ENCODE results near the gene FXYD7. TPM values are rescaled to one million over a fixed set of nuclear protein-coding genes. Genes with fewer than 3 reads are reported as not detected.

The FXYD7 gene
- total and polyA plus RNA-seq, 2 of the 13 experiments (the other 11 are each of a cell fraction or from before 2014, with no cell fraction given): 0.55 TPM; not detected in 1

- no peak for TF ChIP-seq ZNF407 (CRISPR knock-in tag; IDR thresholded peaks at IDR 0.05; ENCODE audit: not compliant biosample characterization)
- TF ChIP-seq ZNF749 (CRISPR knock-in tag; IDR thresholded peaks at IDR 0.05; ENCODE audit: borderline replicate concordance): no peak
- no peak for TF ChIP-seq ZNF34 (CRISPR knock-in tag; IDR thresholded peaks at IDR 0.05; ENCODE audit: borderline replicate concordance)
- no peak for TF ChIP-seq KDM5B (CRISPR knock-in tag; IDR thresholded peaks at IDR 0.05; ENCODE audit: borderline replicate concordance)
- TF ChIP-seq, protein P1, sequence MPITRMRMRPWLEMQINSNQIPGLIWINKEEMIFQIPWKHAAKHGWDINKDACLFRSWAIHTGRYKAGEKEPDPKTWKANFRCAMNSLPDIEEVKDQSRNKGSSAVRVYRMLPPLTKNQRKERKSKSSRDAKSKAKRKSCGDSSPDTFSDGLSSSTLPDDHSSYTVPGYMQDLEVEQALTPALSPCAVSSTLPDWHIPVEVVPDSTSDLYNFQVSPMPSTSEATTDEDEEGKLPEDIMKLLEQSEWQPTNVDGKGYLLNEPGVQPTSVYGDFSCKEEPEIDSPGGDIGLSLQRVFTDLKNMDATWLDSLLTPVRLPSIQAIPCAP (CRISPR knock-in tag; IDR thresholded peaks at IDR 0.05; ENCODE audit: low read depth): no peak
- no peak for TF ChIP-seq ZNF614 (CRISPR knock-in tag; IDR thresholded peaks at IDR 0.05; ENCODE audit: borderline replicate concordance)
- TF ChIP-seq HES4 (CRISPR knock-in tag; IDR thresholded peaks at IDR 0.05; ENCODE audit: borderline replicate concordance): no peak
- no peak for TF ChIP-seq TAF1 (CRISPR knock-in tag; IDR thresholded peaks at IDR 0.05)
- no peak for TF ChIP-seq ZNF33B (CRISPR knock-in tag; IDR thresholded peaks at IDR 0.05)
- TF ChIP-seq ZGPAT (CRISPR knock-in tag; IDR thresholded peaks at IDR 0.05): no peak
Observed at GRCh38 chr19:35150445-35150844, 7.4 kb downstream of the FXYD7 start (continued).

Measured in HepG2 (cell line).